MM.1S (cell line): ENCODE data around the gene CRYZ.

Experiments
- DNase-seq: peaks from one replicate; pipeline ENCODE4 v3.0.0-alpha.2; 2015
- H2AFZ ChIP-seq: fragments of 300-600 bp; sonication (generic); 2 replicates; pipeline ENCODE4 v1.6.0; 2016; ENCODE audit warnings: antibody characterized with exemption, low read length
- H3F3A ChIP-seq: fragments of 300-600 bp; sonication (generic); 2 replicates; pipeline ENCODE4 v1.6.1; 2016; ENCODE audit warnings: mild to moderate bottlenecking, antibody characterized with exemption, low read length, moderate library complexity, mixed read lengths; ENCODE audit not compliant: insufficient read depth
- H3K27ac ChIP-seq: fragments of 300-600 bp; sonication (generic); 2 replicates; pipeline ENCODE4 v1.5.1; 2016; ENCODE audit warnings: mild to moderate bottlenecking, low read length
- H3K27me3 ChIP-seq: fragments of 300-600 bp; sonication (generic); replicated peaks from 2 replicates; pipeline ENCODE4 v1.6.0; 2016; ENCODE audit warnings: low read length; ENCODE audit not compliant: insufficient read depth
- H3K36me3 ChIP-seq: fragments of 300-600 bp; sonication (generic); replicated peaks from 2 replicates; pipeline ENCODE4 v1.6.1; 2016; ENCODE audit warnings: mild to moderate bottlenecking, low read length, mixed read lengths; ENCODE audit not compliant: insufficient read depth
- H3K4me1 ChIP-seq: fragments of 300-600 bp; sonication (generic); 2 replicates; pipeline ENCODE4 v1.6.1; 2016; ENCODE audit warnings: low read length, mixed read lengths
- H3K4me2 ChIP-seq: fragments of 300-600 bp; sonication (generic); 2 replicates; pipeline ENCODE4 v1.6.0; 2016; ENCODE audit warnings: low read depth, low read length
- H3K4me3 ChIP-seq: fragments of 300-600 bp; sonication (generic); 2 replicates; pipeline ENCODE4 v1.5.1; 2016; ENCODE audit warnings: low read length, mixed read lengths
- H3K79me2 ChIP-seq: fragments of 300-600 bp; sonication (generic); 2 replicates; pipeline ENCODE4 v1.6.1; 2016; ENCODE audit warnings: mixed run types, low read length, mixed read lengths
- H3K9ac ChIP-seq: fragments of 300-600 bp; sonication (generic); 2 replicates; pipeline ENCODE4 v1.6.1; 2016; ENCODE audit warnings: low read length, mixed read lengths
- H3K9me2 ChIP-seq: fragments of 300-600 bp; sonication (generic); replicated peaks from 2 replicates; pipeline ENCODE4 v1.6.1; 2016; ENCODE audit warnings: mild to moderate bottlenecking, low read length, mixed read lengths; ENCODE audit not compliant: insufficient read depth
- H3K9me3 ChIP-seq: fragments of 300-600 bp; sonication (generic); replicated peaks from 2 replicates; pipeline ENCODE4 v1.6.1; 2016; ENCODE audit warnings: mild to moderate bottlenecking, low read length, mixed read lengths; ENCODE audit not compliant: insufficient read depth
- H4K20me1 ChIP-seq: fragments of 300-600 bp; sonication (generic); 2 replicates; pipeline ENCODE4 v1.6.1; 2016; ENCODE audit warnings: mild to moderate bottlenecking, low read length, moderate library complexity, mixed read lengths; ENCODE audit not compliant: insufficient read depth
- EZH2 ChIP-seq: fragments of 300-600 bp; sonication (generic); optimal IDR thresholded peaks from 2 replicates; pipeline ENCODE3; 2017; ENCODE audit warnings: low read depth, mild to moderate bottlenecking, antibody characterized with exemption, low read length, mixed read lengths
- EZH2phosphoT487 ChIP-seq: fragments of 300-600 bp; sonication (generic); IDR thresholded peaks from 2 replicates; pipeline ENCODE4 v1.6.1; 2018; ENCODE audit warnings: antibody characterized with exemption, low read length
- TF ChIP-seq, protein P1 (sequence below): fragments of 300-600 bp; sonication (generic); IDR thresholded peaks from 2 replicates; pipeline ENCODE4 v1.5.1; 2016; ENCODE audit warnings: antibody characterized with exemption, low read length, mixed read lengths

The CRYZ gene

DNA sequence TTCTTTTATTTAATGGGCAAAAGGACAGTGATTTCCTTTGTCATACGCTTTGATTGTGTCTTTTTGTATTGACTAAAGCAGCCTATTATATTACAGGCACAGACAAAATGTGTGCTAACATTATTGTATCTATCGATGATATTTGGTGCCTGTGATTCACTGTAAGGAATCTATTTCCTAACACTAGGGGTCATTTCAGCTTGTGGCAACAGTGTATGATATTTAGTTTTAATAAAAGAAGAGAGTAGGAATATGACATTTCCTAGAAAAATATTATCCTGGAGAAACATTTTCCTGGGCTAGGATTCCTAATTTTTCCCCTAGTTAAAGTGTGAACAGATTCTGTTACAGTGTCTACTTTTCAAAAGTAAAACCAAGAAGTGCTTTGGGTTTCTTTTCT lies 42.9 kb upstream of the CRYZ start:
- TF ChIP-seq EZH2phosphoT487: no peak
- no peak for TF ChIP-seq EZH2
- TF ChIP-seq, protein P1, sequence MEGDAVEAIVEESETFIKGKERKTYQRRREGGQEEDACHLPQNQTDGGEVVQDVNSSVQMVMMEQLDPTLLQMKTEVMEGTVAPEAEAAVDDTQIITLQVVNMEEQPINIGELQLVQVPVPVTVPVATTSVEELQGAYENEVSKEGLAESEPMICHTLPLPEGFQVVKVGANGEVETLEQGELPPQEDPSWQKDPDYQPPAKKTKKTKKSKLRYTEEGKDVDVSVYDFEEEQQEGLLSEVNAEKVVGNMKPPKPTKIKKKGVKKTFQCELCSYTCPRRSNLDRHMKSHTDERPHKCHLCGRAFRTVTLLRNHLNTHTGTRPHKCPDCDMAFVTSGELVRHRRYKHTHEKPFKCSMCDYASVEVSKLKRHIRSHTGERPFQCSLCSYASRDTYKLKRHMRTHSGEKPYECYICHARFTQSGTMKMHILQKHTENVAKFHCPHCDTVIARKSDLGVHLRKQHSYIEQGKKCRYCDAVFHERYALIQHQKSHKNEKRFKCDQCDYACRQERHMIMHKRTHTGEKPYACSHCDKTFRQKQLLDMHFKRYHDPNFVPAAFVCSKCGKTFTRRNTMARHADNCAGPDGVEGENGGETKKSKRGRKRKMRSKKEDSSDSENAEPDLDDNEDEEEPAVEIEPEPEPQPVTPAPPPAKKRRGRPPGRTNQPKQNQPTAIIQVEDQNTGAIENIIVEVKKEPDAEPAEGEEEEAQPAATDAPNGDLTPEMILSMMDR: no peak
- Histone ChIP-seq H3K4me1 (peaks cover 5% of the 10 kb centered on the region), H3F3A (no peaks in the 10 kb centered on the region), H3K9me3 (no peaks in the 10 kb centered on the region), H3K9me2 (no peaks in the 10 kb centered on the region), H3K27me3 (no peaks in the 10 kb centered on the region), H3K79me2 (no peaks in the 10 kb centered on the region), H3K36me3 (no peaks in the 10 kb centered on the region), H4K20me1 (no peaks in the 10 kb centered on the region), H3K4me2 (no peak overlapping the region), H3K27ac (no peak overlapping the region), H2AFZ (no peak overlapping the region), H3K4me3 (no peak overlapping the region), H3K9ac (no peak overlapping the region)
- no peak for DNase-seq

DNA sequence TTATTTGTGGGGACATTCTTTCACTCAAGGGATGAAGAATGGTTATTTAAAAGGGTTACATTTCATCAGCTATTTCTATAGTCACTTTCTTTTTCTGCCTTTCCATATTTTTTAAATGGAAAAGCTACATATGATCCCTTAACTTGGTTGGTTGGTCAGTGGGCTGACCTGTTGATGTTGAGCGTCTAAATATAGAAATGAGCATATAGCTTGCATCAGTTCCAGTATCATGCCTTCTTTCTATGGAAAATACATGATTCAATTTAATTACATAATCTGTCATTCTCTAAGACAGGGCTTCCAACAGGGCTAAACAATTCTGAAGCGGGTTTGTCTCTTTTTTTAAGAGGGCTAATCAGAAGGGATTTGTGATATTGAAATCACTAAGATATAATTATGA lies 40.7 kb upstream of the CRYZ start:
- no peaks in the 10 kb centered on the region for H4K20me1 ChIP-seq
- no peaks in the 10 kb centered on the region for H3K9me2 ChIP-seq
- no peak overlapping the region for H3K4me3 ChIP-seq
- no peak overlapping the region for H2AFZ ChIP-seq
- H3K9ac ChIP-seq: no peak overlapping the region
- no peaks in the 10 kb centered on the region for H3K4me1 ChIP-seq
- DNase-seq: no peak
- H3K79me2 ChIP-seq: no peaks in the 10 kb centered on the region
- no peak overlapping the region for H3K27ac ChIP-seq
- TF ChIP-seq EZH2phosphoT487 (no peak), EZH2 (no peak)
- TF ChIP-seq, protein P1: no peak
- H3K9me3 ChIP-seq: no peaks in the 10 kb centered on the region
- H3K4me2 ChIP-seq: no peak overlapping the region
- H3K36me3 ChIP-seq: no peaks in the 10 kb centered on the region
- no peaks in the 10 kb centered on the region for H3K27me3 ChIP-seq
- no peaks in the 10 kb centered on the region for H3F3A ChIP-seq

DNA sequence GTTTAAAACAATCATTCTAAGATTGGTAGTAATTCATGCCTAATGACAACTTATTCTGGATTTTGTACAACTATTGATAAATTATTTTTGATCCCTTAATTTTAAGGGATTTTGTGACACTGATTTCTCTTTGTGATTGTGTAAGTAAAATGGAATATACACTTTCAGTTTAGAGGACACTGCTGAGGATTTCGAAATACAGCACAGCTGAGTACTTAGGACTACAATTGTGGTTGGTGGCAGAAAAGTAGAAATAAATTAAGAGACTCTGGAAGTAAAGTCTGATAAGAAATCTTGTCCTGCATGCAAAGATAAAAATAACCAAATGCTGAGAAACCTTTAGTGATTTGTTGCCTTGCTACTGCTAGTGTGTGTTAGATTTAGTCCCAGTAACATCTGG lies 40.1 kb upstream of the CRYZ start:
- Histone ChIP-seq H3K27me3 (no peaks in the 10 kb centered on the region), H2AFZ (no peak overlapping the region), H3F3A (no peaks in the 10 kb centered on the region), H3K4me3 (no peak overlapping the region), H3K4me2 (no peak overlapping the region), H4K20me1 (no peaks in the 10 kb centered on the region), H3K9me2 (no peaks in the 10 kb centered on the region), H3K9me3 (no peaks in the 10 kb centered on the region), H3K36me3 (no peaks in the 10 kb centered on the region), H3K79me2 (no peaks in the 10 kb centered on the region), H3K27ac (no peak overlapping the region), H3K9ac (no peak overlapping the region), H3K4me1 (no peaks in the 10 kb centered on the region)
- no peak for DNase-seq
- TF ChIP-seq EZH2 (no peak), EZH2phosphoT487 (no peak)
- TF ChIP-seq, protein P1: no peak
